ENCODE results near the gene FOSL2. TPM values are rescaled to one million over a fixed set of nuclear protein-coding genes. Genes with fewer than 3 reads are reported as not detected.

Gene FOSL2
- total RNA-seq, 2 donors from 2014 or later: 54.0 to 116 TPM

DNA sequence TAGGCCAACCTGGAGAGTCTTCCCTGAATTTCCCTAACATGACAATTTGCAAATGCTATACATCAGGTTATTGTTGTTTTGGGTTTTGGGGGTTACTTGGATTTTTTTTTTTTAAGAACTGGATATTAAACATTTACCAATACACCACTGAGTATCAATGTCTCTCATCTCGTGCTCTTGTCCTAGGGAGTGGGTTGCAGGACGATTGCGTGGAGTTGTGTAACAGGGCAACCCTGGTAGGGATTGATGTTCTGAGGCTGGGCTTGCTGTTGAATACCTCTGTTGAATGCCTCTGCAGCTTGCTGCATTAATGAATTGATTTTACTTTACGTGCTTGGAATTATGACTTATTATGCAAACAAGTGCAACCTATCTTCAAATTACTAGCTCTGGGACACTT is 18.8 kb upstream of the FOSL2 start:
- Histone ChIP-seq H3K4me1 (no peaks in the 10 kb centered on the region), H3K27me3 (no peaks in the 10 kb centered on the region), H3K27ac (no peak overlapping the region), H3K9me3 (no peaks in the 10 kb centered on the region), H3K4me3 (no peak overlapping the region), H3K36me3 (no peaks in the 10 kb centered on the region)
- TF ChIP-seq, protein P1, sequence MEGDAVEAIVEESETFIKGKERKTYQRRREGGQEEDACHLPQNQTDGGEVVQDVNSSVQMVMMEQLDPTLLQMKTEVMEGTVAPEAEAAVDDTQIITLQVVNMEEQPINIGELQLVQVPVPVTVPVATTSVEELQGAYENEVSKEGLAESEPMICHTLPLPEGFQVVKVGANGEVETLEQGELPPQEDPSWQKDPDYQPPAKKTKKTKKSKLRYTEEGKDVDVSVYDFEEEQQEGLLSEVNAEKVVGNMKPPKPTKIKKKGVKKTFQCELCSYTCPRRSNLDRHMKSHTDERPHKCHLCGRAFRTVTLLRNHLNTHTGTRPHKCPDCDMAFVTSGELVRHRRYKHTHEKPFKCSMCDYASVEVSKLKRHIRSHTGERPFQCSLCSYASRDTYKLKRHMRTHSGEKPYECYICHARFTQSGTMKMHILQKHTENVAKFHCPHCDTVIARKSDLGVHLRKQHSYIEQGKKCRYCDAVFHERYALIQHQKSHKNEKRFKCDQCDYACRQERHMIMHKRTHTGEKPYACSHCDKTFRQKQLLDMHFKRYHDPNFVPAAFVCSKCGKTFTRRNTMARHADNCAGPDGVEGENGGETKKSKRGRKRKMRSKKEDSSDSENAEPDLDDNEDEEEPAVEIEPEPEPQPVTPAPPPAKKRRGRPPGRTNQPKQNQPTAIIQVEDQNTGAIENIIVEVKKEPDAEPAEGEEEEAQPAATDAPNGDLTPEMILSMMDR (IDR thresholded peaks at IDR 0.05): no peak
- DNase-seq (ENCODE audit: low spot score): no peak

GRCh38 chr2:28374331-28374730 is 18.3 kb upstream of the FOSL2 start:
- no peak for DNase-seq (ENCODE audit: low spot score)
- no peaks in the 10 kb centered on the region for H3K4me1 ChIP-seq
- H3K27me3 ChIP-seq: no peaks in the 10 kb centered on the region
- no peaks in the 10 kb centered on the region for H3K9me3 ChIP-seq
- TF ChIP-seq, protein P1 (IDR thresholded peaks at IDR 0.05): no peak
- no peak overlapping the region for H3K27ac ChIP-seq
- no peak overlapping the region for H3K4me3 ChIP-seq
- H3K36me3 ChIP-seq: no peaks in the 10 kb centered on the region

- H3K4me1 ChIP-seq: no peaks in the 10 kb centered on the region
- H3K4me3 ChIP-seq: no peak overlapping the region
- H3K9me3 ChIP-seq: no peaks in the 10 kb centered on the region
- no peak for DNase-seq (ENCODE audit: low spot score)
- TF ChIP-seq, protein P1 (IDR thresholded peaks at IDR 0.05): no peak
- no peaks in the 10 kb centered on the region for H3K36me3 ChIP-seq
- no peaks in the 10 kb centered on the region for H3K27me3 ChIP-seq
- H3K27ac ChIP-seq: no peak overlapping the region
Observed at GRCh38 chr2:28375236-28375635, 17.4 kb upstream of the FOSL2 start.

DNA sequence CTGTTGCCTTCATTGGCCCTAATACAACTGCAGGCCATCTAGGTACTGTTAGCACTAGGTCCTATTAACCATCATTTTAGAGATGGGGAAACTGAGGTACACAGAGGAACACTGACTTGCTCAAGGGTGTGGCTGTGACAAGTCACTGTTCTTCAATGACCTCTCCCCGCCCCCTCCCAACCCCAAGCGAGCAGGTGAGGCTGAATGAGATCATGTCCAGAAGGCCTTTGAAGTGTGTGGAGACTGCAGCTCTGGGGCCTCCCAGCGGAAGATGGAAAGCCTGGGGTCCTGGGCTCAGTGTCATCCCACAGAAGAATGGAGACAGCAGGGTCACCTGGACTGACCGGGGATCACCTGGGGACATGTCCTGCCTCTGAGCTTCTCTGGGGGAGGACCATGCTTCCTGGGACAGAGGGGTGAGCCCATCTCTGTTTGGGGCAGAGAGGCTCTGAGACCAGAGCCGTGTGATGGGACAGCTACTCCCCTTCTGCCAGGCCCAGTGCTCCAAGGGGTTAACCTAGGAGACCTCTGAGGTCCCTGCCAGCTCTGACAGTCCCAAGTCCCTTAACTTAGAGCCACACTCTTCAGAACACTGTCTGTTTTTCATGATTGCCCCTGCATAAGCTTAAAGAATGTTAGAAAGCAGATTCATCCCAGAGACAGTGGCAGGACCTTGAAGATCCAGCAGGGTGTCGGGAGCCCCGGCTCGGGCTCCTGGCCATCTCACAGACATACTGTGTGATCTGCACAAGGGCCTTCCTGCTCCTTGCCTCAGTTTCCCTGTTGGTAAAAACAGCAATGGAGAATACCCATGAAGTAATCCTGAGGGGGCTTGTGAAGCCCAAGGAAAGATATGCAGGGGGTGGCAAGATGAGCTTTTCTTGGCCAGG is 16.7 kb upstream of the FOSL2 start:
- no peak overlapping the region for H3K4me3 ChIP-seq
- no peaks in the 10 kb centered on the region for H3K9me3 ChIP-seq
- TF ChIP-seq, protein P1 (IDR thresholded peaks at IDR 0.05): no peak
- H3K4me1 ChIP-seq: no peaks in the 10 kb centered on the region
- no peaks in the 10 kb centered on the region for H3K36me3 ChIP-seq
- no peak for DNase-seq (ENCODE audit: low spot score)
- no peaks in the 10 kb centered on the region for H3K27me3 ChIP-seq
- no peak overlapping the region for H3K27ac ChIP-seq

GRCh38 chr2:28377195-28377816 is 15.4 kb upstream of the FOSL2 start:
- no peak overlapping the region for H3K4me3 ChIP-seq
- no peak for DNase-seq (ENCODE audit: low spot score)
- TF ChIP-seq, protein P1 (IDR thresholded peaks at IDR 0.05): no peak
- H3K36me3 ChIP-seq: no peaks in the 10 kb centered on the region
- H3K27ac ChIP-seq: no peak overlapping the region
- no peaks in the 10 kb centered on the region for H3K9me3 ChIP-seq
- no peaks in the 10 kb centered on the region for H3K4me1 ChIP-seq
- no peaks in the 10 kb centered on the region for H3K27me3 ChIP-seq

Data from right atrium auricular region (tissue), 2 donors.